ENCODE measurements around the gene METTL17. TPM values are rescaled to one million over a fixed set of nuclear protein-coding genes. Genes with fewer than 3 reads are reported as not detected.

METTL17 gene
- total RNA-seq, 1 donor from 2014 or later, result 37.3 TPM

DNA sequence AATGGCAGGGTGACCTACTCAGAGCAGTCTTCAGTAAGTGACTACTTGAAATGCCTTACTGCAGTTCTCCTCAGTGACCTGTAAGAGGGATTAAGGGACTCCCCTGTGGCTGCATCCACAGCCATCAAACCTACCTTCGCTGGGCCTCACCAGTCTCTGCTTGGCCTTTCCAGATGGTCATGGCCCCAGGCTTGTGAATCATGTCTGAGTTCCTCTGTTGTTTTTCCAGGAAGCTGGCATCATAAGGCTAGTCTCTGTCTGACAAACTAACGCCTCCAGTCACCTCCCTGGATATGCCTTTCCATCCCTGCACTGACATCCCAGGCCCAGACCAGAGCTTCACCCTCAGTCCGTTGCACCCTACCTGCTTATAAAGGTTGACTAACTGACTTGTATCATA lies 20.4 kb upstream of the METTL17 start:
- no peak for DNase-seq
- peaks cover 16% of the 10 kb centered on the region for H3K4me1 ChIP-seq
- no peak overlapping the region for H3K4me3 ChIP-seq
- H3K27me3 ChIP-seq (ENCODE audit: low read depth), result peaks cover 23% of the 10 kb centered on the region
- H3K9me3 ChIP-seq (replicated peaks), result no peaks in the 10 kb centered on the region
- intact Hi-C loops (cut with micrococcal nuclease), result no loop called here
- H3K36me3 ChIP-seq, result no peaks in the 10 kb centered on the region
- H3K27ac ChIP-seq (replicated peaks), result no peak overlapping the region
- TF ChIP-seq, protein P1, sequence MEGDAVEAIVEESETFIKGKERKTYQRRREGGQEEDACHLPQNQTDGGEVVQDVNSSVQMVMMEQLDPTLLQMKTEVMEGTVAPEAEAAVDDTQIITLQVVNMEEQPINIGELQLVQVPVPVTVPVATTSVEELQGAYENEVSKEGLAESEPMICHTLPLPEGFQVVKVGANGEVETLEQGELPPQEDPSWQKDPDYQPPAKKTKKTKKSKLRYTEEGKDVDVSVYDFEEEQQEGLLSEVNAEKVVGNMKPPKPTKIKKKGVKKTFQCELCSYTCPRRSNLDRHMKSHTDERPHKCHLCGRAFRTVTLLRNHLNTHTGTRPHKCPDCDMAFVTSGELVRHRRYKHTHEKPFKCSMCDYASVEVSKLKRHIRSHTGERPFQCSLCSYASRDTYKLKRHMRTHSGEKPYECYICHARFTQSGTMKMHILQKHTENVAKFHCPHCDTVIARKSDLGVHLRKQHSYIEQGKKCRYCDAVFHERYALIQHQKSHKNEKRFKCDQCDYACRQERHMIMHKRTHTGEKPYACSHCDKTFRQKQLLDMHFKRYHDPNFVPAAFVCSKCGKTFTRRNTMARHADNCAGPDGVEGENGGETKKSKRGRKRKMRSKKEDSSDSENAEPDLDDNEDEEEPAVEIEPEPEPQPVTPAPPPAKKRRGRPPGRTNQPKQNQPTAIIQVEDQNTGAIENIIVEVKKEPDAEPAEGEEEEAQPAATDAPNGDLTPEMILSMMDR (IDR thresholded peaks at IDR 0.05; ENCODE audit: borderline replicate concordance), result no peak

DNA sequence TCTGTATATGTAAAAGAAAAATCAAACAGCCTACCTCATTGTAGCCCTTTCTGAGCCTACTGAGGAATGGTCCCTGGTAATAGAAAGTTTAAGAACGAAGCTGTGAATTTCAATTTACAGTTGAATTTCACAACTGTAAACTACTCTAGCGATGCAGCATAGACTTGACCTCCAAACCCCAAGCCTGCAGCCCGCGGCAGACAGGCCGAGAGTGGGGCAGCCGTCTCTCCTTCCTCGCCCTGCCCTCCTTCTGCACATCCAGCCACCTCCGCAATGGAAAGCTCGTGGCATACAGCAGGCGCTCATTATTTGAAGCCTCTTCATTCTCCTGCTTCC lies 19.2 kb upstream of the METTL17 start:
- TF ChIP-seq, protein P1 (IDR thresholded peaks at IDR 0.05; ENCODE audit: borderline replicate concordance), result no peak
- intact Hi-C loops (cut with micrococcal nuclease), result no loop called here
- no peaks in the 10 kb centered on the region for H3K9me3 ChIP-seq (replicated peaks)
- peaks cover 16% of the 10 kb centered on the region for H3K4me1 ChIP-seq
- H3K36me3 ChIP-seq, result no peaks in the 10 kb centered on the region
- peak overlapping the region; percentile 86 for H3K4me3 ChIP-seq
- peaks cover 10% of the 10 kb centered on the region for H3K27me3 ChIP-seq (ENCODE audit: low read depth)
- H3K27ac ChIP-seq (replicated peaks), result peak overlapping the region; percentile 86
- DNase-seq, result no peak

DNA sequence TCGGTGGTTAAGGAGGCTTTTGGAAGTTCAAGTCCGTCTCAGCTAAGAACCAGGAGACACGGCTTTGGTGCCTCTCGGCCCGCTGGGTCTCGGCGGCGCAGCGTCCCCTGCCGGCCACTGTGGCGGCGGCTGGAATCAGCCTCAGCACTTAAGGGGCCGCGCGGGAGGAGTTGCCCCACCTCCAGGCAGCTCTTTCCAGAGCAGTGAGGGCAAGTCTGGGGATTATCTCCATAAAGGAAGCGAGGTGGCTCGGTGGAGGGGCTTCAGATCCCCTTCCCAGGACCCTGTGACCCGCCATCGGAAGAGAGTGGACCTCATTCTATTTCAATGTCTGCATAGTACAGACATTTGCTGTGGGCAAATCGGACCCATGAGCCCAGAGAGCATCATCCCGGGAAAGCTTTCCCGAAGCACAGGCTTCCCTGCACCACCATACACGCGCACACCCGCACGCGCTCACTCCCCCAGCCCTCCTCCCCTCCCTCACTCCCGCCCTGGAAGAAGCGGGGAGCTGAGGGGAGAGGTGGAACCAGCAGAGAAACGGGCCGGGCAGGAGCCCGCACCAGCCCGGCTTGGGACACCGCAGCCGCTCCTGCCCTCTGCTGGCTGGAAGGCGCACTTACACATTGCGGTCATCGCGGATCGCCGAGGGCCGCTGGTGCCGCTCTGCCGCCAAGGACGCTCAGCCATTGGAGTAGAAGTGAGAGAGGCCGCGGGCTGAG lies 18.6 kb upstream of the METTL17 start:
- Histone ChIP-seq H3K4me3 (peak overlapping the region; percentile 86), H3K9me3 (replicated peaks) (no peaks in the 10 kb centered on the region), H3K4me1 (peaks cover 16% of the 10 kb centered on the region), H3K27me3 (ENCODE audit: low read depth) (peaks cover 8% of the 10 kb centered on the region), H3K36me3 (no peaks in the 10 kb centered on the region), H3K27ac (replicated peaks) (peak overlapping the region; percentile 86)
- intact Hi-C loops (cut with micrococcal nuclease), result no loop called here
- DNase-seq, result peak; percentile 84
- TF ChIP-seq, protein P1 (IDR thresholded peaks at IDR 0.05; ENCODE audit: borderline replicate concordance), result peak; percentile 78

DNA sequence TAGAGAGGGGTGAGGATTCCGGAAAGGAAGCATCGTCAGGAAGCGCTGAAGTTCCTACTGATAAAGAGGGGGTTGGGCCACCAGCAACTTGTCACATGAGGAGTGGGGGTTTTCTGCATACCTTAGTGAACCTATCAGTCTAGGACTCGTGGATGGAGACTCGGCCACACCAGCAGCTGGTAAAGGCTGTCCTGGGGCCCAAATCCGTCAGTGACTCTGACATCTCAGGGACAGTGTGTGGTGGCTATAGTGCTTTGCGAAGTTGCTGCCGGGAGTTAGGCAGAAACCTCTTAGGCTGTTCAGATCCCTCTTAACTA lies 18.1 kb upstream of the METTL17 start:
- peak overlapping the region; percentile 86 for H3K27ac ChIP-seq (replicated peaks)
- TF ChIP-seq, protein P1 (IDR thresholded peaks at IDR 0.05; ENCODE audit: borderline replicate concordance), result no peak
- no peaks in the 10 kb centered on the region for H3K36me3 ChIP-seq
- intact Hi-C loops (cut with micrococcal nuclease), result no loop called here
- no peaks in the 10 kb centered on the region for H3K9me3 ChIP-seq (replicated peaks)
- H3K4me1 ChIP-seq, result peaks cover 16% of the 10 kb centered on the region
- DNase-seq, result no peak
- H3K27me3 ChIP-seq (ENCODE audit: low read depth), result peaks cover 3% of the 10 kb centered on the region
- H3K4me3 ChIP-seq, result peak overlapping the region; percentile 86

DNA sequence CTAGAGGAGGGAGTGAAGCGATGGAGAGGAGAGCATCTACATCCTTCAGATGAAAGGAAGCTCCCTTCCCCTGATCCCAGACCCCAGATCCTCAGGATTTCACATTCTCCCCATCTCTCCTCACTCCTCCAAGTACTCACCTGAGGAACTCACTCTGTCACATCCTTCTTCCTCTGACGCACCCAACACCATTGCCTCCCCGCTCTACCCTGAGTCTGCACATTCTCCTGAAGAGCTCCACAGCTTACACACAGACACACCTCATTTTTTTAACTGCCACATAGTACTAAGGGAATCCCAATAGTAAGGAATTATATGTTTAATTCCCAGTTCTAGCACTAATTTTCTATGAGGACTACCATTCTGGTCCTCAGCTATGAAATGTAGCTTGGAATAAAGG lies 16.3 kb upstream of the METTL17 start:
- no peak overlapping the region for H3K27ac ChIP-seq (replicated peaks)
- no peaks in the 10 kb centered on the region for H3K27me3 ChIP-seq (ENCODE audit: low read depth)
- H3K4me3 ChIP-seq, result no peak overlapping the region
- H3K4me1 ChIP-seq, result peaks cover 16% of the 10 kb centered on the region
- no peak for DNase-seq
- TF ChIP-seq, protein P1 (IDR thresholded peaks at IDR 0.05; ENCODE audit: borderline replicate concordance), result no peak
- H3K36me3 ChIP-seq, result no peaks in the 10 kb centered on the region
- no peaks in the 10 kb centered on the region for H3K9me3 ChIP-seq (replicated peaks)
- intact Hi-C loops (cut with micrococcal nuclease), result no loop called here

Measured in left ventricle myocardium inferior (tissue), 1 donor.